ENCODE measurements around the gene TKFC.

GRCh38 chr11:61332797-61333549 is at the start of gene TKFC, which contains the start of gene DDB1:
- TF ChIP-seq ZFP3 (CRISPR knock-in tag; IDR thresholded peaks at IDR 0.05) (peak; percentile 93), ESRRG (CRISPR knock-in tag; IDR thresholded peaks at IDR 0.05) (no peak), RARB (CRISPR knock-in tag; IDR thresholded peaks at IDR 0.05) (no peak), TCF4 (CRISPR knock-in tag; IDR thresholded peaks at IDR 0.05; ENCODE audit: borderline replicate concordance) (no peak)

Measured in SK-N-SH treated with all-trans-retinoic acid at 6 μM for 48 hours (cell line).